Measurements from ENCODE around the gene FNBP1L.
"Not testable (repeated sequence)": the region's sequence is repeated elsewhere in the genome, so short reads cannot be mapped to it uniquely, and the experiment has no call there.

FNBP1L gene

GRCh38 chr1:93575621-93576284 lies 127.8 kb downstream of the FNBP1L start:
- DNase-seq: peak; percentile 55

- no peak for DNase-seq
Observed at GRCh38 chr1:93576346-93576745, 128.4 kb downstream of the FNBP1L start.

- no peak for DNase-seq
Observed at GRCh38 chr1:93576746-93577145, 128.8 kb downstream of the FNBP1L start.

- no peak for DNase-seq
Observed at GRCh38 chr1:93577536-93578432, 129.9 kb downstream of the FNBP1L start.

- DNase-seq: no peak
Observed at GRCh38 chr1:93578433-93578830, 130.5 kb downstream of the FNBP1L start.

GRCh38 chr1:93578911-93579825 lies 131.2 kb downstream of the FNBP1L start:
- no peak for DNase-seq

GRCh38 chr1:93579891-93580290 lies 132.0 kb downstream of the FNBP1L start:
- peak; percentile 74 for DNase-seq

GRCh38 chr1:93581917-93582850 lies 134.3 kb downstream of the FNBP1L start:
- no peak for DNase-seq

GRCh38 chr1:93584261-93585003 lies 136.5 kb downstream of the FNBP1L start:
- no peak for DNase-seq

GRCh38 chr1:93585059-93585966 lies 137.4 kb downstream of the FNBP1L start:
- peak; percentile 84 for DNase-seq

- no peak for DNase-seq
Observed at GRCh38 chr1:93587354-93587753, 139.4 kb downstream of the FNBP1L start.

- DNase-seq: peak; percentile 54
Observed at GRCh38 chr1:93588206-93588605, 140.3 kb downstream of the FNBP1L start.

GRCh38 chr1:93588955-93589354 lies 141.0 kb downstream of the FNBP1L start:
- DNase-seq: no peak

GRCh38 chr1:93591291-93591675 lies 143.4 kb downstream of the FNBP1L start:
- not testable (repeated sequence) for DNase-seq

- no peak for DNase-seq
Observed at GRCh38 chr1:93591676-93592550, 144.0 kb downstream of the FNBP1L start.

- no peak for DNase-seq
Observed at GRCh38 chr1:93592551-93592949, 144.6 kb downstream of the FNBP1L start.

- DNase-seq: no peak
Observed at GRCh38 chr1:93593854-93594602, 146.1 kb downstream of the FNBP1L start.

- DNase-seq: no peak
Observed at GRCh38 chr1:93594603-93594880, 146.6 kb downstream of the FNBP1L start.

Data from fibroblast of skin of back (primary cell).